HG03439 (cell line): ENCODE results near the gene PRKCE.

Experiments used
- ATAC-seq: cut with Tn5 transposase; IDR thresholded peaks from one replicate; pipeline ENCODE4 v1.9.1; 2021; ENCODE audit warnings: mild to moderate bottlenecking, moderate library complexity; ENCODE audit not compliant: unreplicated experiment

PRKCE gene

GRCh38 chr2:45631319-45631718 lies 20.2 kb upstream of the PRKCE start:
- no peak for ATAC-seq

- no peak for ATAC-seq
Measured at GRCh38 chr2:45631955-45632354, 19.5 kb upstream of the PRKCE start.

- ATAC-seq = no peak
Measured at GRCh38 chr2:45634223-45634622, 17.3 kb upstream of the PRKCE start.

GRCh38 chr2:45636008-45636407 lies 15.5 kb upstream of the PRKCE start:
- no peak for ATAC-seq

- no peak for ATAC-seq
Measured at GRCh38 chr2:45637440-45637839, 14.0 kb upstream of the PRKCE start.

- no peak for ATAC-seq
Measured at GRCh38 chr2:45640576-45640975, 10.9 kb upstream of the PRKCE start.

GRCh38 chr2:45643095-45643494 lies 8.4 kb upstream of the PRKCE start:
- ATAC-seq = no peak

- ATAC-seq = peak; percentile 57
Measured at GRCh38 chr2:45643543-45644542, 7.6 kb upstream of the PRKCE start.

- ATAC-seq = no peak
Measured at GRCh38 chr2:45646289-45646688, 5.2 kb upstream of the PRKCE start.

- ATAC-seq = no peak
Measured at GRCh38 chr2:45647356-45647755, 4.1 kb upstream of the PRKCE start.

GRCh38 chr2:45647986-45648520 lies 3.4 kb upstream of the PRKCE start:
- no peak for ATAC-seq

- ATAC-seq = no peak
Measured at GRCh38 chr2:45648636-45649035, 2.8 kb upstream of the PRKCE start.

GRCh38 chr2:45649462-45649857 lies 2.0 kb upstream of the PRKCE start:
- ATAC-seq = no peak

GRCh38 chr2:45649858-45650811 lies 1.3 kb upstream of the PRKCE start:
- ATAC-seq = peak; percentile 22

GRCh38 chr2:45650851-45651414 lies 542 bp upstream of the PRKCE start:
- ATAC-seq = peak; percentile 71

- no peak for ATAC-seq
Measured at GRCh38 chr2:45652090-45653031, 886 bp downstream of the PRKCE start.

GRCh38 chr2:45653122-45653913 lies 1.8 kb downstream of the PRKCE start:
- ATAC-seq = no peak

- ATAC-seq = no peak
Measured at GRCh38 chr2:45654250-45654649, 2.8 kb downstream of the PRKCE start.

- no peak for ATAC-seq
Measured at GRCh38 chr2:45661828-45662227, 10.4 kb downstream of the PRKCE start.
